Activated naive CD4-positive, alpha-beta T cell treated with Interleukin-2 at 50 U/mL for 16 hours (primary cell): ENCODE measurements around the gene ANKFY1.
A peak's percentile ranks its signal among the peaks of the same experiment; 100 is the strongest.

Source experiments
- DNase-seq: peaks from one replicate; pipeline ENCODE4 v3.0.0-alpha.2; 2020

Gene ANKFY1

GRCh38 chr17:4263282-4264215 is at the start of gene ANKFY1:
Gene ANKFY1 (minus strand): TSS chr17:4263979. CDS start chr17:4263941, 38 bp downstream.
- DNase-seq = peak; percentile 98

GRCh38 chr17:4310354-4311060 is 46.7 kb upstream of the ANKFY1 start:
- no peak for DNase-seq

GRCh38 chr17:4309897-4310296 is 46.1 kb upstream of the ANKFY1 start:
- DNase-seq = no peak

- DNase-seq = no peak
These were observed 43.6 kb upstream of the ANKFY1 start for GRCh38 chr17:4307179-4307930.

- no peak for DNase-seq
These were observed 41.4 kb upstream of the ANKFY1 start for GRCh38 chr17:4305224-4305623.

GRCh38 chr17:4304417-4305027 is 40.7 kb upstream of the ANKFY1 start:
- peak; percentile 45 for DNase-seq

- DNase-seq = no peak
These were observed 37.3 kb upstream of the ANKFY1 start for GRCh38 chr17:4301066-4301465.

- no peak for DNase-seq
These were observed 33.6 kb upstream of the ANKFY1 start for GRCh38 chr17:4297351-4297750.

GRCh38 chr17:4295686-4296085 is 31.9 kb upstream of the ANKFY1 start:
- no peak for DNase-seq

GRCh38 chr17:4293572-4293971 is 29.8 kb upstream of the ANKFY1 start:
- no peak for DNase-seq

- no peak for DNase-seq
These were observed 23.9 kb upstream of the ANKFY1 start for GRCh38 chr17:4287710-4288109.

GRCh38 chr17:4276514-4276913 is 12.7 kb upstream of the ANKFY1 start:
- no peak for DNase-seq

GRCh38 chr17:4272972-4273368 is 9.2 kb upstream of the ANKFY1 start:
- DNase-seq = no peak

- DNase-seq = no peak
These were observed 8.6 kb upstream of the ANKFY1 start for GRCh38 chr17:4272213-4272971.

- DNase-seq = no peak
These were observed 7.0 kb upstream of the ANKFY1 start for GRCh38 chr17:4270736-4271135.

GRCh38 chr17:4269915-4270314 is 6.1 kb upstream of the ANKFY1 start:
- DNase-seq = no peak

- DNase-seq = no peak
These were observed 3.6 kb upstream of the ANKFY1 start for GRCh38 chr17:4267402-4267801.

GRCh38 chr17:4266550-4266949 is 2.8 kb upstream of the ANKFY1 start:
- no peak for DNase-seq

- no peak for DNase-seq
These were observed 1.1 kb downstream of the ANKFY1 start for GRCh38 chr17:4262703-4263102.

- DNase-seq = no peak
These were observed 2.3 kb downstream of the ANKFY1 start for GRCh38 chr17:4261452-4261851.

GRCh38 chr17:4258867-4259266 is 4.9 kb downstream of the ANKFY1 start:
- no peak for DNase-seq

- no peak for DNase-seq
These were observed 6.8 kb downstream of the ANKFY1 start for GRCh38 chr17:4256952-4257351.
